ENCODE data around the gene TAF6L. TPM values are rescaled to one million over a fixed set of nuclear protein-coding genes. Genes with fewer than 3 reads are reported as not detected.

Gene TAF6L
- total and polyA plus RNA-seq, 9 of the 15 experiments (the other 6 are each of a cell fraction or from before 2014, with no cell fraction given): 0.04 to 45.5 (median 20.8) TPM

DNA sequence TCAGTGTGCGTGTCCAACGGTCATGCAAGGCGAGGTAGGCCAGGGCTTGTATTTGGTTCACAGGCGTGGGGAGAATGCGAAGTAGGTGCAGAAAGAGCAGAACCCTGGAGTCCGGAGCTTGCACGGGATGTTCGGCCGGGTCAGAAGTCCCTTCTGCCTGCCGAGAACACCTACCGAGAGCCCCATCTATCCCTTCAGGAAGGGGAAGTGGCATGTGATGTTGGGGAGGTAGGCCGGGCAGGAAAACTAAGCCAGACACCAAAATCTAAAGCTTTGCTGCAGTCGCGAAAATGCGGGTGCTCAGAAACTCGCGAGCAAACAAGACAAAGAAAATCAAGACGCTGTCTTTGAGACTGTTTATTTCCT lies 435 bp upstream of the TAF6L start (continued):
- TF ChIP-seq, protein P1, sequence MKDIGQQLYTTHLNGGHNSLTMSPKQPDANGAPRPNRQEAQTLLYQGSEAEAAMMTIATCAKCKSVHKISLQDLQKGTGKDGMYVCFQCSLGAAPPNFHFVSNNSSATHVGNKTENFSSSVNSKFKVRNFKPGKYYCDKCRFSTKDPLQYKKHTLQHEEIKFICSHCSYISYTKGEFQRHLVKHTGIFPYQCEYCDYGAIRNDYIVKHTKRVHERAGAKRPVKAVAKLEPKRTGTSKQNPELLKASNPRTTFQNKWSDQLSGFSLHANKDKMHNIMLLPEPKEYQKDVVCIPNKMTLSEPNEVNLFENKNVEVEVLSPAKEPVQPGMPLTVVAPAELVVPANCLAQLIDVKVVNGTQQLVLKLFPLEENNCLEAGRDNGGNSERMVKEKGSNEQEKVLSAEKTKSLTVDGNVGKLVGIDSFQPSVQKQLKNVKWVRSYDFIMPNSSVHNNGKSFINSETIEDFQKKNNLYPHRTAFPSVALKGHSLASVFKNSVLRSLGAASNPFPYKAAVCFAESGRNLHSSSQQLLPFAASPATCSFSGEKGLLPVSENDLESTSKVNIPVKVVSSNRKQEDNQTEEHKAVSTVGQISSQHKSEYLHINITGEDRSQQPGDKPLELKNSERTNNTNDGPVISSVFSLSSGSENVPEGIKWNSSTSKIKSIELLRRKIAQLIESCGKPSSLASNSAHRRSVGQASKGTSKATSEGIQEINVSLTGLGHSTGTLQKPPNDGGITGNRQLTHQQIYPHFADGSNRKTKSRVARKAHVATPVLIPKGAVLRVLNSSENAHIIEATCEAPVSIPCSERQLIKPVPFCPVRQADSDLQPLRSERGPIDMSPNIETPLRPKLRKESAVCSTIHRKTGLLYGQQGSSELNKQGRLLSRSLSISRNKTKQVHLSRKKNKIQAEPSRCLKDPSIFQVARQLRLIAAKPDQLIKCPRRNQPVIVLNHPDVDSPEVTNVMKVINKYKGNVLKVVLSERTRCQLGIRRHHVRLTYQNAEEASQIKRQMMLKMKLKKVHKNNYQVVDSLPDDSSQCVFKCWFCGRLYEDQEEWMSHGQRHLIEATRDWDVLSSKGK (CRISPR knock-in tag; IDR thresholded peaks at IDR 0.05): no peak
- no peak for TF ChIP-seq CBX8 (IDR thresholded peaks at IDR 0.05; ENCODE audit: borderline replicate concordance, extremely low read depth, low read depth, low read length, poor library complexity, severe bottlenecking)
- no peak for TF ChIP-seq ZNF668 (CRISPR knock-in tag; IDR thresholded peaks at IDR 0.05)
- no peak for TF ChIP-seq ZNF699 (CRISPR knock-in tag; IDR thresholded peaks at IDR 0.05; ENCODE audit: insufficient replicate concordance)
- TF ChIP-seq POLR2AphosphoS2 (IDR thresholded peaks at IDR 0.05; ENCODE audit: low read length): no peak
- TF ChIP-seq, protein P2, sequence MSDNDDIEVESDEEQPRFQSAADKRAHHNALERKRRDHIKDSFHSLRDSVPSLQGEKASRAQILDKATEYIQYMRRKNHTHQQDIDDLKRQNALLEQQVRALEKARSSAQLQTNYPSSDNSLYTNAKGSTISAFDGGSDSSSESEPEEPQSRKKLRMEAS (CRISPR knock-in tag; IDR thresholded peaks at IDR 0.05): no peak
- TF ChIP-seq, protein P3, sequence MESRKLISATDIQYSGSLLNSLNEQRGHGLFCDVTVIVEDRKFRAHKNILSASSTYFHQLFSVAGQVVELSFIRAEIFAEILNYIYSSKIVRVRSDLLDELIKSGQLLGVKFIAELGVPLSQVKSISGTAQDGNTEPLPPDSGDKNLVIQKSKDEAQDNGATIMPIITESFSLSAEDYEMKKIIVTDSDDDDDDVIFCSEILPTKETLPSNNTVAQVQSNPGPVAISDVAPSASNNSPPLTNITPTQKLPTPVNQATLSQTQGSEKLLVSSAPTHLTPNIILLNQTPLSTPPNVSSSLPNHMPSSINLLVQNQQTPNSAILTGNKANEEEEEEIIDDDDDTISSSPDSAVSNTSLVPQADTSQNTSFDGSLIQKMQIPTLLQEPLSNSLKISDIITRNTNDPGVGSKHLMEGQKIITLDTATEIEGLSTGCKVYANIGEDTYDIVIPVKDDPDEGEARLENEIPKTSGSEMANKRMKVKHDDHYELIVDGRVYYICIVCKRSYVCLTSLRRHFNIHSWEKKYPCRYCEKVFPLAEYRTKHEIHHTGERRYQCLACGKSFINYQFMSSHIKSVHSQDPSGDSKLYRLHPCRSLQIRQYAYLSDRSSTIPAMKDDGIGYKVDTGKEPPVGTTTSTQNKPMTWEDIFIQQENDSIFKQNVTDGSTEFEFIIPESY (CRISPR knock-in tag; IDR thresholded peaks at IDR 0.05): no peak
- TF ChIP-seq, protein P4, sequence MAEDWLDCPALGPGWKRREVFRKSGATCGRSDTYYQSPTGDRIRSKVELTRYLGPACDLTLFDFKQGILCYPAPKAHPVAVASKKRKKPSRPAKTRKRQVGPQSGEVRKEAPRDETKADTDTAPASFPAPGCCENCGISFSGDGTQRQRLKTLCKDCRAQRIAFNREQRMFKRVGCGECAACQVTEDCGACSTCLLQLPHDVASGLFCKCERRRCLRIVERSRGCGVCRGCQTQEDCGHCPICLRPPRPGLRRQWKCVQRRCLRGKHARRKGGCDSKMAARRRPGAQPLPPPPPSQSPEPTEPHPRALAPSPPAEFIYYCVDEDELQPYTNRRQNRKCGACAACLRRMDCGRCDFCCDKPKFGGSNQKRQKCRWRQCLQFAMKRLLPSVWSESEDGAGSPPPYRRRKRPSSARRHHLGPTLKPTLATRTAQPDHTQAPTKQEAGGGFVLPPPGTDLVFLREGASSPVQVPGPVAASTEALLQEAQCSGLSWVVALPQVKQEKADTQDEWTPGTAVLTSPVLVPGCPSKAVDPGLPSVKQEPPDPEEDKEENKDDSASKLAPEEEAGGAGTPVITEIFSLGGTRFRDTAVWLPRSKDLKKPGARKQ (CRISPR knock-in tag; IDR thresholded peaks at IDR 0.05): peak; percentile 86; the same call in 1 of the 2 replicates
- TF ChIP-seq CC2D1A (IDR thresholded peaks at IDR 0.05): no peak
- TF ChIP-seq PHF8 (IDR thresholded peaks at IDR 0.05; ENCODE audit: borderline replicate concordance, low read length): 0 out of 2 replicates have a peak, but pooled peaks have one; percentile 1
- TF ChIP-seq THRAP3 (IDR thresholded peaks at IDR 0.05; ENCODE audit: borderline replicate concordance): no peak
- TF ChIP-seq, protein P5, sequence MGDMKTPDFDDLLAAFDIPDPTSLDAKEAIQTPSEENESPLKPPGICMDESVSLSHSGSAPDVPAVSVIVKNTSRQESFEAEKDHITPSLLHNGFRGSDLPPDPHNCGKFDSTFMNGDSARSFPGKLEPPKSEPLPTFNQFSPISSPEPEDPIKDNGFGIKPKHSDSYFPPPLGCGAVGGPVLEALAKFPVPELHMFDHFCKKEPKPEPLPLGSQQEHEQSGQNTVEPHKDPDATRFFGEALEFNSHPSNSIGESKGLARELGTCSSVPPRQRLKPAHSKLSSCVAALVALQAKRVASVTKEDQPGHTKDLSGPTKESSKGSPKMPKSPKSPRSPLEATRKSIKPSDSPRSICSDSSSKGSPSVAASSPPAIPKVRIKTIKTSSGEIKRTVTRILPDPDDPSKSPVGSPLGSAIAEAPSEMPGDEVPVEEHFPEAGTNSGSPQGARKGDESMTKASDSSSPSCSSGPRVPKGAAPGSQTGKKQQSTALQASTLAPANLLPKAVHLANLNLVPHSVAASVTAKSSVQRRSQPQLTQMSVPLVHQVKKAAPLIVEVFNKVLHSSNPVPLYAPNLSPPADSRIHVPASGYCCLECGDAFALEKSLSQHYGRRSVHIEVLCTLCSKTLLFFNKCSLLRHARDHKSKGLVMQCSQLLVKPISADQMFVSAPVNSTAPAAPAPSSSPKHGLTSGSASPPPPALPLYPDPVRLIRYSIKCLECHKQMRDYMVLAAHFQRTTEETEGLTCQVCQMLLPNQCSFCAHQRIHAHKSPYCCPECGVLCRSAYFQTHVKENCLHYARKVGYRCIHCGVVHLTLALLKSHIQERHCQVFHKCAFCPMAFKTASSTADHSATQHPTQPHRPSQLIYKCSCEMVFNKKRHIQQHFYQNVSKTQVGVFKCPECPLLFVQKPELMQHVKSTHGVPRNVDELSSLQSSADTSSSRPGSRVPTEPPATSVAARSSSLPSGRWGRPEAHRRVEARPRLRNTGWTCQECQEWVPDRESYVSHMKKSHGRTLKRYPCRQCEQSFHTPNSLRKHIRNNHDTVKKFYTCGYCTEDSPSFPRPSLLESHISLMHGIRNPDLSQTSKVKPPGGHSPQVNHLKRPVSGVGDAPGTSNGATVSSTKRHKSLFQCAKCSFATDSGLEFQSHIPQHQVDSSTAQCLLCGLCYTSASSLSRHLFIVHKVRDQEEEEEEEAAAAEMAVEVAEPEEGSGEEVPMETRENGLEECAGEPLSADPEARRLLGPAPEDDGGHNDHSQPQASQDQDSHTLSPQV (IDR thresholded peaks at IDR 0.05): peak; percentile 80
- TF ChIP-seq KDM2B (CRISPR knock-in tag; IDR thresholded peaks at IDR 0.05): no peak
